ENCODE measurements around the gene APOE.

DNA sequence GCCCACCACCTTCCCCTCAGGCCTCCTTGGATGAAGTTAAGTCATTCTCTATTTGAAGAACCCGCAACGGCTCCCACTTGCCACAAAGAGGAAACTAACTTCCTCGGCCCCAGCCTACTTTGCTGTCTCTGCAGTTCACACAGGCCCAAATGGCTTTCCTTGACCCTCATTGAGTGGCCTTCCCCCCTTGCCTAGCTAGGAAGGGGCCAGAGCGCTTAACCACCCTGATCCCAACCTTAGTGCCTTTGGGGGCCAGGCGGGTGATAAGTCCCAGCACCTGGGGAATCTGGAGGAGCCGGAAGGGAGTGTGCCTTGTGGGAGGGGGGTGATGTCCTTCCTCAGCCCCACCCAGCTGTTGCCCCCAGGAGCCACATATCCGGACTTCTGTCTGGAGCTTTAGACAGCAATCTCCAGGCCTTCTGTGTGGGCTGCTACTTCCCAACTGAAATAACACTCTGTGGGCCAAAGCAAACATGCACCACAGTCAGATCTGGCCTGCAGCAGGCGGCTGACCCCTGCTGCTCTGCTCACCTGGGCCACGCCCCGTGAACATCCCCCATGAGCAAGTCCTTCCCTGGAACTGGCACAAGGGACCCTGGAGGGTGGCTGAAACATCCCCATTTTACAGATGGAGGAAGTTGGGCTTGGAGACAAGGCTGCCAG is 49.0 kb upstream of the APOE start:
- TF ChIP-seq ASH2L (IDR thresholded peaks at IDR 0.05; ENCODE audit: low read length) (no peak), BRCA1 (IDR thresholded peaks at IDR 0.05; ENCODE audit: low read depth, low read length) (no peak), EP300 (IDR thresholded peaks at IDR 0.05; ENCODE audit: borderline replicate concordance in 1 of 2, low read depth in 2 of 2, low read length in 2 of 2) (no peak), SP2 (IDR thresholded peaks at IDR 0.05; ENCODE audit: low read length) (no peak), TEAD4 (IDR thresholded peaks at IDR 0.05; ENCODE audit: low read depth, low read length) (no peak), GABPA (IDR thresholded peaks at IDR 0.05; ENCODE audit: borderline replicate concordance, insufficient read depth, low read length) (no peak), NRF1 (IDR thresholded peaks at IDR 0.05; ENCODE audit: low read depth, low read length) (no peak), SP1 (IDR thresholded peaks at IDR 0.05; ENCODE audit: low read depth, low read length) (no peak), RFX5 (IDR thresholded peaks at IDR 0.05; ENCODE audit: borderline replicate concordance, low read depth, low read length) (no peak), EZH2 (IDR thresholded peaks at IDR 0.05; ENCODE audit: low read depth, low read length, severe bottlenecking) (no peak), HDAC2 (IDR thresholded peaks at IDR 0.05; ENCODE audit: borderline replicate concordance in 1 of 2, low read depth in 2 of 2, low read length in 2 of 2) (no peak)
- TF ChIP-seq, protein P1, sequence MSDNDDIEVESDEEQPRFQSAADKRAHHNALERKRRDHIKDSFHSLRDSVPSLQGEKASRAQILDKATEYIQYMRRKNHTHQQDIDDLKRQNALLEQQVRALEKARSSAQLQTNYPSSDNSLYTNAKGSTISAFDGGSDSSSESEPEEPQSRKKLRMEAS (IDR thresholded peaks at IDR 0.05): no peak
- TF ChIP-seq, protein P2, sequence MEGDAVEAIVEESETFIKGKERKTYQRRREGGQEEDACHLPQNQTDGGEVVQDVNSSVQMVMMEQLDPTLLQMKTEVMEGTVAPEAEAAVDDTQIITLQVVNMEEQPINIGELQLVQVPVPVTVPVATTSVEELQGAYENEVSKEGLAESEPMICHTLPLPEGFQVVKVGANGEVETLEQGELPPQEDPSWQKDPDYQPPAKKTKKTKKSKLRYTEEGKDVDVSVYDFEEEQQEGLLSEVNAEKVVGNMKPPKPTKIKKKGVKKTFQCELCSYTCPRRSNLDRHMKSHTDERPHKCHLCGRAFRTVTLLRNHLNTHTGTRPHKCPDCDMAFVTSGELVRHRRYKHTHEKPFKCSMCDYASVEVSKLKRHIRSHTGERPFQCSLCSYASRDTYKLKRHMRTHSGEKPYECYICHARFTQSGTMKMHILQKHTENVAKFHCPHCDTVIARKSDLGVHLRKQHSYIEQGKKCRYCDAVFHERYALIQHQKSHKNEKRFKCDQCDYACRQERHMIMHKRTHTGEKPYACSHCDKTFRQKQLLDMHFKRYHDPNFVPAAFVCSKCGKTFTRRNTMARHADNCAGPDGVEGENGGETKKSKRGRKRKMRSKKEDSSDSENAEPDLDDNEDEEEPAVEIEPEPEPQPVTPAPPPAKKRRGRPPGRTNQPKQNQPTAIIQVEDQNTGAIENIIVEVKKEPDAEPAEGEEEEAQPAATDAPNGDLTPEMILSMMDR (IDR thresholded peaks at IDR 0.05; ENCODE audit: control extremely low read depth in 1 of 3, insufficient read depth in 1 of 3, low read depth in 1 of 3, low read length in 3 of 3): no peak
- TF ChIP-seq, protein P3, sequence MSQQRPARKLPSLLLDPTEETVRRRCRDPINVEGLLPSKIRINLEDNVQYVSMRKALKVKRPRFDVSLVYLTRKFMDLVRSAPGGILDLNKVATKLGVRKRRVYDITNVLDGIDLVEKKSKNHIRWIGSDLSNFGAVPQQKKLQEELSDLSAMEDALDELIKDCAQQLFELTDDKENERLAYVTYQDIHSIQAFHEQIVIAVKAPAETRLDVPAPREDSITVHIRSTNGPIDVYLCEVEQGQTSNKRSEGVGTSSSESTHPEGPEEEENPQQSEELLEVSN (IDR thresholded peaks at IDR 0.05): no peak

Measured in H1 (cell line).